Naive B cell (primary cell): ENCODE measurements around the gene GALNT8. TPM values are rescaled to one million over a fixed set of nuclear protein-coding genes. Genes with fewer than 3 reads are reported as not detected.
"Not testable (repeated sequence)": the region's sequence is repeated elsewhere in the genome, so short reads cannot be mapped to it uniquely, and the experiment has no call there.

ENCODE experiments used
- ATAC-seq, 2 donors: fragments of 150-1000 bp; cut with Tn5 transposase; 2 replicates each; pipeline ENCODE4 v1.10.0; 2021; ENCODE audit warnings: low read depth in 2 of 2, mild to moderate bottlenecking in 2 of 2, moderate library complexity in 2 of 2
- DNase-seq: peaks from one replicate; pipeline ENCODE4 v3.0.0; 2022
- H3K27ac Mint-ChIP-seq, 6 donors: one replicate each; pipeline ENCODE4 v1.8.0; 2020 to 2022; ENCODE audit warnings: mild to moderate bottlenecking in 6 of 6, mixed read lengths in 6 of 6, moderate library complexity in 5 of 6, inconsistent platforms in 2 of 6
- H3K27me3 Mint-ChIP-seq, 3 donors: one replicate each; pipeline ENCODE4 v1.8.0; 2021 to 2022; ENCODE audit warnings: mixed read lengths in 3 of 3, mild to moderate bottlenecking in 1 of 3
- H3K36me3 Mint-ChIP-seq, 2 donors: one replicate each; pipeline ENCODE4 v1.8.0; 2020 to 2022; ENCODE audit warnings: mixed read lengths in 2 of 2, inconsistent platforms in 1 of 2, mild to moderate bottlenecking in 1 of 2
- H3K4me1 Mint-ChIP-seq, 3 donors: one replicate each; pipeline ENCODE4 v1.8.0; 2020 to 2022; ENCODE audit warnings: mixed read lengths in 3 of 3, inconsistent platforms in 1 of 3, mild to moderate bottlenecking in 1 of 3, moderate library complexity in 1 of 3
- H3K4me3 Mint-ChIP-seq, 8 donors: one replicate each; pipeline ENCODE4 v1.8.0; 2020 to 2022; ENCODE audit warnings: mild to moderate bottlenecking in 8 of 8, mixed read lengths in 8 of 8, moderate library complexity in 8 of 8, inconsistent platforms in 2 of 8
- H3K9me3 Mint-ChIP-seq, 7 donors: one replicate each; pipeline ENCODE4 v1.8.0; 2020 to 2022; ENCODE audit warnings: mixed read lengths in 7 of 7, mild to moderate bottlenecking in 5 of 7, inconsistent platforms in 2 of 7, moderate library complexity in 1 of 7
- polyA plus RNA-seq, 6 donors: library from polyadenylated mRNA; unstranded; fragments of 300-500 nt; fragmentation: Illumina TruSeq; gene quantifications; one replicate each; pipeline ENCODE4 v1.2.3, GENCODE V29; 2021; ENCODE audit warnings: low read depth in 6 of 6

GALNT8 gene
- polyA plus RNA-seq, 6 donors from 2014 or later, result 1.1 to 1.7 (median 1.2) TPM; not detected in 1

DNA sequence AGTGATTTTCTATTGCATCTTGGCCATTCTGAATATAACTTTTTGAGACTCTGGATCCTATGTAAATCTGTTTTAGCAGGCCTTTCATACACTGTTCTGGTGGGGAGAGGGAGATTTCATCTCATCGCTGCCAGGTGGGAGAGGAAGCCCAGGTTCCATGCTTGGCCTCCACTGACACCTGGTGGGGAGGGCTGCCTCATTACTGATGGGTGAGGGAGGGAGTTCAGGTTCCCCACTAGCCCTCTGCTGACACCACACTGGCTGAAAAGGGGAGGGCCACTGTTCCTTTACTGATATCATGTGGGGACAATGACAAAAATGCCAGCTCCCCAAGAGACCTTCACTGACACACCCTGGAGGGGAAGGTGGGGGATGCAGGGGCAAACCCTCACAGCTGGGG, 2.4 kb upstream of the GALNT8 start:
- DNase-seq (no peak), ATAC-seq (no peak)
- no peak overlapping the region for H3K27ac Mint-ChIP-seq
- H3K4me3 Mint-ChIP-seq, result no peak overlapping the region
- H3K27me3 Mint-ChIP-seq, result peaks cover 41 to 52% (median 41%) of the 10 kb centered on the region in 3 donors
- H3K4me1 Mint-ChIP-seq, result no peaks in the 10 kb centered on the region
- no peaks in the 10 kb centered on the region for H3K36me3 Mint-ChIP-seq
- no peaks in the 10 kb centered on the region for H3K9me3 Mint-ChIP-seq

DNA sequence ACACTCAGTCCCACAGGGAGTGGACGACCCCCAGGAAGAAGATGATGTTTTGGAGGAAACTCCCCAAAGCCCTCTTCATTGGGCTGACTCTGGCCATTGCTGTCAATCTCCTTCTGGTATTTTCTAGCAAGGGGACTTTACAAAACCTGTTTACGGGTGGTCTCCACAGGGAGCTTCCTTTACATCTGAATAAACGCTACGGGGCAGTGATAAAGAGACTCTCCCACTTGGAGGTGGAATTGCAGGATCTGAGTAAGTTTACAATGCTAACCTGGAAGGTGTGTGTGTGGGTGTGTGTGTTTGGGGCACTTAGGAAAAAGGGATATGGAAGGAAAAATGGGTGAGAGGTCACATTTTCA, 416 bp downstream of the GALNT8 start:
- H3K27ac Mint-ChIP-seq, result no peak overlapping the region
- peaks cover 48 to 57% (median 55%) of the 10 kb centered on the region in 3 donors for H3K27me3 Mint-ChIP-seq
- H3K4me3 Mint-ChIP-seq, result no peak overlapping the region
- no peak for DNase-seq
- no peaks in the 10 kb centered on the region for H3K36me3 Mint-ChIP-seq
- ATAC-seq, result no peak
- no peaks in the 10 kb centered on the region for H3K4me1 Mint-ChIP-seq
- H3K9me3 Mint-ChIP-seq, result no peaks in the 10 kb centered on the region

DNA sequence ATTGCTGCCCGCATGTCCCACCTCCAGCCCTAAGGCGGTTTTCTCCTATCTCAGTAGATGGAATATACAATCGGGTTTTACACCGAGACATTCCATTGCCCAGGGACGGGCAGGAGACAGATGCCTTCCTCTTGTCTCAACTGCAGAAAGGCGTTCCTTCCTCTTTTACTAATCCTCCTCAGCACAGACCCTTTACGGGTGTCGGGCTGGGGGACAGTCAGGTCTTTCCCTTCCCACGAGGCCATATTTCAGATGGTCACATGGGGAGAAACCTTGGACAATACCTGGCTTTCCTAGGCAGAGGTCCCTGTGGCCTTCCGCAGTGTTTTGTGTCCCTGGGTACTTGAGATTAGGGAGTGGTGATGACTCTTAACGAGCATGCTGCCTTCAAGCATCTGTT, 1.4 kb downstream of the GALNT8 start:
- ATAC-seq, H3K9me3 Mint-ChIP-seq: not testable (repeated sequence)

DNA sequence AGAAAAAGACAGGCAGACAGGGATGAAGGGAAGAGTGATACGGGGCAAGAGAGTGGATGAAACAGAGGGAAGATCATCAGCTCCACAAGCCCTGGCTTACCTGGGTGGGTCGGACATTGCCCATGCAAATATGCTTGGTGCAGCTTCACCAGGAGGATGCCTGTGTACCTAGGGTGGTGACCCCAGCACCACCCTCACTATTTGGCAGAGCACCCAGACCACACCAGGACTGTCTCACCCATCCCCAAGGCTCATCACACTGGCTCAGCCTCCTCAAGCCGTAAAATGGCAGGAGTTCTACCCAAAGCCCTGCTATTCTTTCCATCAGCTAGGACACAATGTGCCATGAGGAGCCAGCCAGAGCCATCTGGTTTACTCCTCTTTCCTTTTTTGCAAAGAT, 3.0 kb downstream of the GALNT8 start:
- H3K36me3 Mint-ChIP-seq, result no peaks in the 10 kb centered on the region
- no peaks in the 10 kb centered on the region for H3K9me3 Mint-ChIP-seq
- no peak for ATAC-seq
- H3K4me1 Mint-ChIP-seq, result no peaks in the 10 kb centered on the region
- peak overlapping the region in 1 of 6 donors; percentile 20 for H3K27ac Mint-ChIP-seq
- DNase-seq, result no peak
- no peak overlapping the region for H3K4me3 Mint-ChIP-seq
- peaks cover 48 to 56% (median 52%) of the 10 kb centered on the region in 3 donors for H3K27me3 Mint-ChIP-seq

More for the DNA sequence above, 1.4 kb downstream of the GALNT8 start:
- H3K36me3 Mint-ChIP-seq, H3K27ac Mint-ChIP-seq, H3K4me3 Mint-ChIP-seq, DNase-seq, H3K4me1 Mint-ChIP-seq: not testable (repeated sequence)
- peaks cover 48 to 57% (median 55%) of the 10 kb centered on the region in 3 donors for H3K27me3 Mint-ChIP-seq

- H3K36me3 Mint-ChIP-seq, result no peaks in the 10 kb centered on the region
- ATAC-seq, result no peak
Observed at GRCh38 chr12:4725057-4725456, 4.9 kb downstream of the GALNT8 start.

GRCh38 chr12:4734625-4735340, 14.6 kb downstream of the GALNT8 start:
- peaks cover 0 to 6% (median 0%) of the 10 kb centered on the region in 3 donors for H3K4me1 Mint-ChIP-seq
- H3K27ac Mint-ChIP-seq, result no peak overlapping the region
- H3K9me3 Mint-ChIP-seq, result no peaks in the 10 kb centered on the region
- H3K36me3 Mint-ChIP-seq, result peaks cover 0 to 5% of the 10 kb centered on the region in 2 donors
- H3K27me3 Mint-ChIP-seq, result peaks cover 27 to 55% (median 38%) of the 10 kb centered on the region in 3 donors
- no peak overlapping the region for H3K4me3 Mint-ChIP-seq
- no peak for ATAC-seq
- no peak for DNase-seq

More at GRCh38 chr12:4725057-4725456, 4.9 kb downstream of the GALNT8 start:
- no peak for DNase-seq
- H3K27ac Mint-ChIP-seq, result no peak overlapping the region
- H3K27me3 Mint-ChIP-seq, result peaks cover 31 to 38% (median 33%) of the 10 kb centered on the region in 3 donors
- H3K9me3 Mint-ChIP-seq, result no peaks in the 10 kb centered on the region
- H3K4me3 Mint-ChIP-seq, result no peak overlapping the region
- no peaks in the 10 kb centered on the region for H3K4me1 Mint-ChIP-seq

GRCh38 chr12:4736091-4736490, 15.9 kb downstream of the GALNT8 start:
- no peak overlapping the region for H3K27ac Mint-ChIP-seq
- H3K27me3 Mint-ChIP-seq, result peaks cover 27 to 60% (median 46%) of the 10 kb centered on the region in 3 donors
- H3K9me3 Mint-ChIP-seq, result no peaks in the 10 kb centered on the region
- peaks cover 0 to 6% (median 0%) of the 10 kb centered on the region in 3 donors for H3K4me1 Mint-ChIP-seq
- ATAC-seq, result no peak
- no peak for DNase-seq
- H3K36me3 Mint-ChIP-seq, result peaks cover 0 to 5% of the 10 kb centered on the region in 2 donors
- H3K4me3 Mint-ChIP-seq, result no peak overlapping the region

GRCh38 chr12:4738541-4738940, 18.3 kb downstream of the GALNT8 start:
- ATAC-seq, result no peak
- no peaks in the 10 kb centered on the region for H3K9me3 Mint-ChIP-seq
- DNase-seq, result no peak
- H3K36me3 Mint-ChIP-seq, result peaks cover 0 to 6% of the 10 kb centered on the region in 2 donors
- H3K27ac Mint-ChIP-seq, result no peak overlapping the region
- H3K27me3 Mint-ChIP-seq, result peaks cover 41 to 63% (median 59%) of the 10 kb centered on the region in 3 donors
- H3K4me3 Mint-ChIP-seq, result no peak overlapping the region
- peaks cover 0 to 6% (median 0%) of the 10 kb centered on the region in 3 donors for H3K4me1 Mint-ChIP-seq

- DNase-seq, result no peak
- ATAC-seq, result no peak
- H3K27me3 Mint-ChIP-seq, result peaks cover 35 to 55% (median 47%) of the 10 kb centered on the region in 3 donors
- H3K27ac Mint-ChIP-seq, result no peak overlapping the region
- no peaks in the 10 kb centered on the region for H3K4me1 Mint-ChIP-seq
- H3K36me3 Mint-ChIP-seq, result peaks cover 0 to 5% of the 10 kb centered on the region in 2 donors
- H3K4me3 Mint-ChIP-seq, result no peak overlapping the region
- H3K9me3 Mint-ChIP-seq, result peaks cover 0 to 1% (median 0%) of the 10 kb centered on the region in 7 donors
Observed at GRCh38 chr12:4742416-4742970, 22.3 kb downstream of the GALNT8 start.

GRCh38 chr12:4743046-4743445, 22.8 kb downstream of the GALNT8 start:
- peak overlapping the region in 1 of 8 donors; percentile 36 for H3K4me3 Mint-ChIP-seq
- H3K9me3 Mint-ChIP-seq, result peaks cover 0 to 1% (median 0%) of the 10 kb centered on the region in 7 donors
- ATAC-seq (no peak), DNase-seq (no peak)
- peaks cover 0 to 5% of the 10 kb centered on the region in 2 donors for H3K36me3 Mint-ChIP-seq
- no peak overlapping the region for H3K27ac Mint-ChIP-seq
- peaks cover 31 to 55% (median 42%) of the 10 kb centered on the region in 3 donors for H3K27me3 Mint-ChIP-seq
- H3K4me1 Mint-ChIP-seq, result no peaks in the 10 kb centered on the region

GRCh38 chr12:4744709-4745108, 24.5 kb downstream of the GALNT8 start:
- no peak overlapping the region for H3K4me3 Mint-ChIP-seq
- ATAC-seq (no peak), DNase-seq (no peak)
- H3K27me3 Mint-ChIP-seq, result peaks cover 28 to 59% (median 29%) of the 10 kb centered on the region in 3 donors
- H3K4me1 Mint-ChIP-seq, result no peaks in the 10 kb centered on the region
- H3K9me3 Mint-ChIP-seq, result peaks cover 0 to 4% (median 0%) of the 10 kb centered on the region in 7 donors
- no peak overlapping the region for H3K27ac Mint-ChIP-seq
- H3K36me3 Mint-ChIP-seq, result peaks cover 0 to 5% of the 10 kb centered on the region in 2 donors

DNA sequence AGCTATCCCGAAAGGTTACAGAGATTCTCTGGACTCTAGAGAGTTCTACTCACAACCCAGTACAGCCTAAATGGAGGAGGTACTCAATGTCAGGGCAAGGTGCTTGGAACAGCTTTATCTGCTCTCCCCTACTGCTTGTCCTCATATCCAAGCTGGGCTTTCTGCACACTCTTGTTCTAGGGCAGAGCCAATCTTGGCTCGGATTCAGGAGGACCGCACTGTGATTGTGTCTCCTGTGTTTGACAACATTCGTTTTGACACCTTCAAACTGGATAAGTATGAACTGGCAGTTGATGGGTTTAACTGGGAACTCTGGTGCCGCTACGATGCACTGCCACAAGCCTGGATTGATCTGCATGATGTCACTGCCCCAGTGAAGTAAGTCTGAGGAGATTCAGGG, 25.0 kb downstream of the GALNT8 start:
- Mint-ChIP-seq H3K4me1 (no peaks in the 10 kb centered on the region), H3K27ac (no peak overlapping the region), H3K9me3 (peaks cover 0 to 4% (median 0%) of the 10 kb centered on the region in 7 donors), H3K4me3 (no peak overlapping the region), H3K36me3 (peaks cover 0 to 5% of the 10 kb centered on the region in 2 donors), H3K27me3 (peaks cover 23 to 54% (median 28%) of the 10 kb centered on the region in 3 donors)
- DNase-seq (no peak), ATAC-seq (no peak)

DNA sequence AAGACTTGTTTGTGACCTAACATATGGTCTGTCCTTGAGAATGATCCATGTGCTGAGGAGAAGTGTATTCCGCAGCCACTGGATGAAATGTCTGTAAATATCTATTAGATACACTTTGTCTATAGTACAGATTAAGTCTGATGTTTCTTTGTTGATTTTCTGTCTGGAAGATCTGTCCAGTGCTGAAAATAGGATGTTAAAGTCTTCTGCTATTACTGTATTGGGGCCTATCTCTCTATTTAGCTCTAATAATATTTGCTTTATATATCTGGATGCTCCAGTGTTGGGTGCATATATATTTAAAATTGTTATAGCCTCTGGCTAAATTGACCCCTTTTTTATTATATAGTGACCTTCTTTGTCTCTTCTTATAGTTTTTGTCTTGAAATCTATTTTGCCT, 31.5 kb downstream of the GALNT8 start:
- not testable (repeated sequence) for DNase-seq, ATAC-seq, H3K4me1 Mint-ChIP-seq, H3K4me3 Mint-ChIP-seq, H3K27ac Mint-ChIP-seq, H3K36me3 Mint-ChIP-seq, H3K9me3 Mint-ChIP-seq
- H3K27me3 Mint-ChIP-seq, result peaks cover 11 to 45% (median 17%) of the 10 kb centered on the region in 3 donors

GRCh38 chr12:4762773-4763172, 42.6 kb downstream of the GALNT8 start:
- Mint-ChIP-seq H3K27me3 (peaks cover 15 to 36% (median 16%) of the 10 kb centered on the region in 3 donors), H3K36me3 (peaks cover 0 to 8% of the 10 kb centered on the region in 2 donors), H3K9me3 (peaks cover 0 to 5% (median 3%) of the 10 kb centered on the region in 7 donors), H3K27ac (peak overlapping the region in 1 of 6 donors; percentile 28), H3K4me1 (peaks cover 0 to 6% (median 0%) of the 10 kb centered on the region in 3 donors), H3K4me3 (peak overlapping the region in 2 of 8 donors; percentile 12 to 17)
- DNase-seq, result no peak
- no peak for ATAC-seq
